ENCODE measurements around the gene PTPN6. TPM values are rescaled to one million over a fixed set of nuclear protein-coding genes. Genes with fewer than 3 reads are reported as not detected.

Gene PTPN6
- total and polyA plus RNA-seq, 2 of the 8 experiments (the other 6 are each of a cell fraction or from before 2014, with no cell fraction given), result 16.3 to 28.4 TPM

DNA sequence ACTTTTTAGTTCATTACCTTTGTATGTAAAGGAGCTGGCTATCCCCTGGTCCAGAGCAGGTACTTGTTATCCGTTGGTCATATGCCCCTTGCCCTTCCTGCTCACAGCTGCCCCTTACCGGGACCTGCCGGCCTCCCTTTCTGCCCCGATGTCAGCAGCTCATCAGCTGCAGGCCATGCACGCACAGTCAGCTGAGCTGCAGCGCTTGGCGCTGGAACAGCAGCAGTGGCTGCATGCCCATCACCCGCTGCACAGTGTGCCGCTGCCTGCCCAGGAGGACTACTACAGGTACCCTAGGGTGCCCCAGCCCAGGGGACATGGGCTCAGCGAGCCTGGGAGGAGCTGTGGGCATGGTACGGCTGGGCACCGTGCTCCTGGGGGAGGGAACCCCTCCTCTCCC lies 9.9 kb upstream of the PTPN6 start:
- H3K23me2 ChIP-seq (ENCODE audit: low read depth, low read length), result peaks cover 9% of the 10 kb centered on the region; the same call in 1 of the 2 replicates
- H3K4me1 ChIP-seq (replicated peaks in 1 of 4; ENCODE audit: control insufficient read depth in 3 of 4, insufficient read depth in 4 of 4, low read length in 3 of 4), result peaks cover 6 to 22% (median 19%) of the 10 kb centered on the region in 4 experiments
- no peak overlapping the region for H3K14ac ChIP-seq (ENCODE audit: insufficient read length)
- no peak overlapping the region; the same call in 1 of the 2 replicates for H2BK12ac ChIP-seq (ENCODE audit: low read depth, low read length)
- no peak overlapping the region for H3K18ac ChIP-seq (ENCODE audit: extremely low read depth, low read length)
- 90% methylated on average over 11 of the region's 12 CpGs; no CpG with 5 or more reads in 1 of the 2 experiments for WGBS, 2 experiments (ENCODE audit: extremely low coverage in 1 of 2, insufficient coverage in 1 of 2, insufficient read length in 1 of 2, insufficient replicate concordance in 2 of 2, low coverage in 1 of 2, low lambda C conversion rate in 2 of 2, missing lambda C conversion rate in 1 of 2)
- POLR2A ChIA-PET (ENCODE audit: partially characterized antibody), result interaction anchor here (1.2 to 44.0 kb wide), 5 partner anchors 20 to 71 kb away, joined by 3 to 1596 read pairs (median 442); partner anchors contain the start of genes ATN1, EMG1, ENO2 and LRRC23
- H4K5ac ChIP-seq (ENCODE audit: insufficient read length, low read depth, low read length), result no peak overlapping the region
- no peak overlapping the region for H3K56ac ChIP-seq (replicated peaks; ENCODE audit: insufficient read length, low read depth, low read length)
- no peak overlapping the region for H3K4me3 ChIP-seq (ENCODE audit: extremely low read depth in 1 of 4, insufficient read depth in 2 of 4, low read depth in 3 of 4, low read length in 4 of 4)
- no peak overlapping the region for H2BK20ac ChIP-seq (ENCODE audit: low read length)
- no peak overlapping the region for H3K9ac ChIP-seq (replicated peaks in 1 of 4; ENCODE audit: extremely low read depth in 1 of 4, low read depth in 3 of 4, low read length in 3 of 4)
- H3K27me3 ChIP-seq (replicated peaks in 1 of 4; ENCODE audit: control insufficient read depth in 3 of 4, extremely low read depth in 1 of 4, insufficient read depth in 3 of 4, low read length in 3 of 4), result no peaks in the 10 kb centered on the region
- CTCF ChIA-PET (ENCODE audit: partially characterized antibody), result interaction anchor here (1.2 to 20.2 kb wide), 6 partner anchors 16 to 102 kb away, joined by 3 to 253 read pairs (median 25); partner anchors contain the start of genes ATN1, SPSB2 and TPI1
- H3K9me3 ChIP-seq (ENCODE audit: insufficient read depth in 2 of 2, low read depth in 1 of 2, low read length in 1 of 2), result no peaks in the 10 kb centered on the region
- no peak overlapping the region for H3K23ac ChIP-seq (ENCODE audit: insufficient read length)
- peaks cover 6 to 19% (median 9%) of the 10 kb centered on the region in 4 experiments; a peak in 7 of 8 replicates for H3K36me3 ChIP-seq (ENCODE audit: control insufficient read depth in 2 of 4, insufficient read depth in 4 of 4, low read length in 3 of 4)
- no peak overlapping the region for H2AFZ ChIP-seq (ENCODE audit: low read length)
- peaks cover 2 to 5% of the 10 kb centered on the region in 2 experiments for H4K20me1 ChIP-seq (replicated peaks in 1 of 2; ENCODE audit: control insufficient read depth in 1 of 2, insufficient read depth in 2 of 2, low read length in 2 of 2)
- H2BK15ac ChIP-seq (ENCODE audit: low read length), result no peak overlapping the region
- H2BK120ac ChIP-seq (replicated peaks; ENCODE audit: low read depth, low read length), result no peak overlapping the region
- H4K91ac ChIP-seq (replicated peaks; ENCODE audit: insufficient read length, low read length), result no peak overlapping the region
- no peaks in the 10 kb centered on the region for H3K79me2 ChIP-seq (ENCODE audit: control insufficient read depth in 1 of 2, insufficient read depth in 2 of 2, low read length in 2 of 2)
- no peak overlapping the region for H3K27ac ChIP-seq (ENCODE audit: low read depth, low read length)
- H2BK5ac ChIP-seq (ENCODE audit: low read depth, low read length), result peak overlapping the region; percentile 13; the same call in 1 of the 2 replicates
- no peak overlapping the region for H2AK5ac ChIP-seq (ENCODE audit: low read depth, low read length)
- H4K8ac ChIP-seq (ENCODE audit: extremely low read depth, insufficient read depth, low read length), result no peak overlapping the region
- H3K4ac ChIP-seq (replicated peaks; ENCODE audit: insufficient read length, low read depth, low read length), result no peak overlapping the region
- no peak overlapping the region for H3K4me2 ChIP-seq (ENCODE audit: insufficient read depth in 1 of 2, low read depth in 2 of 2, low read length in 2 of 2)
- H3K79me1 ChIP-seq (ENCODE audit: low read depth, low read length), result no peaks in the 10 kb centered on the region
- FAIRE-seq (no peak), DNase-seq (ENCODE audit: low read depth in 1 of 2, low spot score in 2 of 2) (no peak)
- no peak for TF ChIP-seq CTBP2 (IDR thresholded peaks at IDR 0.05; ENCODE audit: borderline replicate concordance, insufficient read depth, insufficient read length, low read length)
- no peak for TF ChIP-seq TBP (IDR thresholded peaks at IDR 0.05; ENCODE audit: low read depth, low read length)
- no peak for TF ChIP-seq SP2 (IDR thresholded peaks at IDR 0.05; ENCODE audit: low read length)
- TF ChIP-seq ZNF274 (IDR thresholded peaks at IDR 0.05; ENCODE audit: borderline replicate concordance, extremely low read depth, low read length), result no peak
- no peak for TF ChIP-seq HDAC2 (IDR thresholded peaks at IDR 0.05; ENCODE audit: borderline replicate concordance in 1 of 2, low read depth in 2 of 2, low read length in 2 of 2)
- TF ChIP-seq CHD2 (IDR thresholded peaks at IDR 0.05; ENCODE audit: low read length), result no peak
- TF ChIP-seq YY1 (IDR thresholded peaks at IDR 0.05; ENCODE audit: low read depth, low read length), result no peak
- TF ChIP-seq, protein P1, sequence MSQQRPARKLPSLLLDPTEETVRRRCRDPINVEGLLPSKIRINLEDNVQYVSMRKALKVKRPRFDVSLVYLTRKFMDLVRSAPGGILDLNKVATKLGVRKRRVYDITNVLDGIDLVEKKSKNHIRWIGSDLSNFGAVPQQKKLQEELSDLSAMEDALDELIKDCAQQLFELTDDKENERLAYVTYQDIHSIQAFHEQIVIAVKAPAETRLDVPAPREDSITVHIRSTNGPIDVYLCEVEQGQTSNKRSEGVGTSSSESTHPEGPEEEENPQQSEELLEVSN (IDR thresholded peaks at IDR 0.05), result no peak
- no peak for TF ChIP-seq EGR1 (IDR thresholded peaks at IDR 0.05; ENCODE audit: borderline replicate concordance, low read depth, low read length)
- TF ChIP-seq RNF2 (IDR thresholded peaks at IDR 0.05; ENCODE audit: borderline replicate concordance, low read depth, low read length, missing control alignments, poor library complexity, severe bottlenecking), result no peak
- TF ChIP-seq, protein P2, sequence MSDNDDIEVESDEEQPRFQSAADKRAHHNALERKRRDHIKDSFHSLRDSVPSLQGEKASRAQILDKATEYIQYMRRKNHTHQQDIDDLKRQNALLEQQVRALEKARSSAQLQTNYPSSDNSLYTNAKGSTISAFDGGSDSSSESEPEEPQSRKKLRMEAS (IDR thresholded peaks at IDR 0.05), result no peak
- no peak for TF ChIP-seq BACH1 (IDR thresholded peaks at IDR 0.05; ENCODE audit: low read length)
